Fibroblast of the aortic adventitia (primary cell): Measurements from ENCODE around the gene SPATA13. TPM values are rescaled to one million over a fixed set of nuclear protein-coding genes. Genes with fewer than 3 reads are reported as not detected.

Experiments
- DNase-seq: peaks from one replicate; pipeline ENCODE4 v3.0.0-alpha.2; 2010; ENCODE audit warnings: low read depth
- H3K4me3 ChIP-seq: 2 replicates; pipeline ENCODE4 v1.5.1; 2011; ENCODE audit warnings: low read depth, mild to moderate bottlenecking, control low read depth, low read length, moderate library complexity
- total RNA-seq: library from RNA; depleted of rRNA; stranded (reverse); fragments of >200 nt; gene quantifications from 2 replicates; pipeline ENCODE4 v1.2.3, GENCODE V29; 2012; ENCODE audit warnings: low replicate concordance
- TF ChIP-seq, protein P1 (sequence below): IDR thresholded peaks from 2 replicates; pipeline ENCODE4 v1.5.1; 2011; ENCODE audit warnings: mild to moderate bottlenecking, low read length, control low read depth, inconsistent platforms; ENCODE audit not compliant: insufficient read depth

Gene SPATA13
- total RNA-seq, 1 donor = 12.2 TPM

DNA sequence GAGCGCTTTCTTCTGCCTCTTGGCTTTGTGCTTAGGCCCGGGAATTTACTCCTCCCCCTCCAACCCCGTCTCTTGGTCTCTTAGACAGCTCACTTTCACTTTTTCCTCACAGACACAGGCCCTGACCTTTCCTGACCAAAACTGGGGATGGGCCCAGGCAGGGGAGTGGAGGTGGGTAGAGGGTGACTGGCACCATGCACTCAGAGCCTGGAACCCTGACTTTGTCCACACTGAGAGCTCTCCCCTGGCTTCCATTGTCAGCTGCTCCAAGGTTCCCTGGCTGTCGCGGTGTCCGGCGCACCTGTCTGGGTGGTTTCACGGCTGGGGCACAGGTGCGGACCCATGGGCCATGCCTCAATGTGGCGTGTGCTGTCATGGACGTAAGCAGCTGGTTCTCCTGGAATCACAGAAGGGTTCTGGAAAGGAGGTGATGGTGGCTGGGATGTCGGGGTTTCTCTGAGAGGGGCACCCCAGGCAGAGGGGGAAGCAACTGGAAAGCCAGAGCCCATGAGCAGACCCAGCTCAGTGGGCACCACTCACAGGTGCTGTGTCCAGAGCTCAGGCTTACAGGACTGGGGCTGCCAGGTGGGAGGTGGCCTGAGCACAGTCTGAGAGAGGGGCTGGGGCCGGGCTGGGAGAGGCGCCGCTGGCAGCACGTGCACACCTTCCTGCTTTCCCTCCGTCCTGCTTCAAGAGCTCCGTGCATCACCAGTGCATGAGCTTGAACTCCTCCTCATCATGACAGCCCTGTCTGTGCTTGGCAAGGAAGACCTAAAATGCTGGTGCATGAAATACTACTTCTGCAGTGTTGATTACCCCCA, 120.9 kb downstream of the SPATA13 start:
- TF ChIP-seq, protein P1, sequence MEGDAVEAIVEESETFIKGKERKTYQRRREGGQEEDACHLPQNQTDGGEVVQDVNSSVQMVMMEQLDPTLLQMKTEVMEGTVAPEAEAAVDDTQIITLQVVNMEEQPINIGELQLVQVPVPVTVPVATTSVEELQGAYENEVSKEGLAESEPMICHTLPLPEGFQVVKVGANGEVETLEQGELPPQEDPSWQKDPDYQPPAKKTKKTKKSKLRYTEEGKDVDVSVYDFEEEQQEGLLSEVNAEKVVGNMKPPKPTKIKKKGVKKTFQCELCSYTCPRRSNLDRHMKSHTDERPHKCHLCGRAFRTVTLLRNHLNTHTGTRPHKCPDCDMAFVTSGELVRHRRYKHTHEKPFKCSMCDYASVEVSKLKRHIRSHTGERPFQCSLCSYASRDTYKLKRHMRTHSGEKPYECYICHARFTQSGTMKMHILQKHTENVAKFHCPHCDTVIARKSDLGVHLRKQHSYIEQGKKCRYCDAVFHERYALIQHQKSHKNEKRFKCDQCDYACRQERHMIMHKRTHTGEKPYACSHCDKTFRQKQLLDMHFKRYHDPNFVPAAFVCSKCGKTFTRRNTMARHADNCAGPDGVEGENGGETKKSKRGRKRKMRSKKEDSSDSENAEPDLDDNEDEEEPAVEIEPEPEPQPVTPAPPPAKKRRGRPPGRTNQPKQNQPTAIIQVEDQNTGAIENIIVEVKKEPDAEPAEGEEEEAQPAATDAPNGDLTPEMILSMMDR = no peak
- no peak for DNase-seq
- no peak overlapping the region for H3K4me3 ChIP-seq

DNA sequence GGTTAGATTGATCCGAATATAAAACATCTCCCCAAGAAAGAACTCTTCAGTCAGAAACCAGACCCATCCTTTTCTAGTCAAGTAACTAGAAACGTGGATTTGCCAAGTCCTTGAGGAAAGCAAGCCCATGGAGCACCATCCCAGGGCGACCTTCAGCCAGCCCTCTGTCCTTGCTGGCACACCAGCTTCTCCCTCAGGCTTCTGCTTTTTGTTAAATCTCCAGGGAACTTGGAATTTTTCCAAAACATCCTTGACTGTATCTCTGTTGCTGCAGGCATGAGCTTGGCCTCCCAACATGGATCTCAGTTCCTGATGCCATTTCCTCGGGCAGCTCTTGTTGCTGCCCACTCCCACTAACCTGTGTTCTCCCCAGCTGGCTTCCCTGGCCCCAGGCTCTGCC, 121.7 kb downstream of the SPATA13 start:
- DNase-seq = no peak
- H3K4me3 ChIP-seq = no peak overlapping the region
- TF ChIP-seq, protein P1 = no peak

DNA sequence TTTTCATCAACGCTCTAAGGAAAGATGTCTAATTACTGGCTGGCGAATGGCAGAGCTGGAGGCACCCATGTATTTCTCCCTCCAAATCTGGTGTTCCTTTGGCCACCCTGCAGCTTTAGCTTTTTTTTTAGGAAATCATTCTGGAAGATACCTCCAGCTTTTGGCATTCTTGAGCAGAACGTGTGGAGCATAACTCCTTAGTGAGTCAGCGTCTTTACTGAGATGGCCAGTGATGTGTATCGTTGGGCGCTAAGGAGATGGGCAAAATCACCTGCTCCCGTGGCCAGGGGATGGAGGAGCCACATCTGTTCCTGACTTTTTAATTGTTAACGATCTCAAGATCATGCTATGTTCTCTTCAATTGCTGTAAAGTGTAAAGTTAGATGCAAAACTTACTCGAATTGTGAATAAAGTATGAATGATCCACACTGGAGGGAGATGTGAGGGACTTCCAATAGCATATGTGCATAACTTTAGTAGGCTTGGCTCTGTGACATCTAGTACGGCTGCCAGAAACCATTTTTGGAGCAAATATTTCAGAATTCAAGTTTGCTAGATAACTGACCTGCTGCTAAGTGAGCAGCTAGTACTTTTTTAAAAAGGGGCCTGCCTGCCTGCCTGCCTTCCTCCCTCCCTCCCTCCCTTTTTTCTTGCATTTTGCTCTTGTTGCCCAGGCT, 124.5 kb downstream of the SPATA13 start:
- peak; percentile 19 for DNase-seq
- no peak overlapping the region for H3K4me3 ChIP-seq
- TF ChIP-seq, protein P1 = no peak

DNA sequence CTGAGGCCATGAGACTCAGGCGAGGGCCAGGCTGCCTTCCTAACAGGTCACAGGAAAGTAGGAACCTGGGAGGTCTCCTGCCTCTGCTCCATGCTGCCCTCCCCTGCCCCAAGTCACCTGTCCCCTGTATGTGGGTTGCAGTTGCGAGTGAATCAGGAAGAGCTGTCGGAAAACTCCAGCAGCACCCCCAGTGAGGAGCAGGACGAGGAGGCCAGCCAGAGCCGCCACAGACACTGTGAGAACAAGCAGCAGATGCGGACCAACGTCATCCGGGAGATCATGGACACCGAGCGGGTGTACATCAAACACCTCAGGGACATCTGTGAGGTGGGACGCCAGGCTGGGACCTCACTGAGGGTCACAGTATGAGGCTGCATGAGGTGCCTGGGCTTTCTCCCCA, 126.1 kb downstream of the SPATA13 start:
- TF ChIP-seq, protein P1 = no peak
- H3K4me3 ChIP-seq = no peak overlapping the region
- DNase-seq = no peak

DNA sequence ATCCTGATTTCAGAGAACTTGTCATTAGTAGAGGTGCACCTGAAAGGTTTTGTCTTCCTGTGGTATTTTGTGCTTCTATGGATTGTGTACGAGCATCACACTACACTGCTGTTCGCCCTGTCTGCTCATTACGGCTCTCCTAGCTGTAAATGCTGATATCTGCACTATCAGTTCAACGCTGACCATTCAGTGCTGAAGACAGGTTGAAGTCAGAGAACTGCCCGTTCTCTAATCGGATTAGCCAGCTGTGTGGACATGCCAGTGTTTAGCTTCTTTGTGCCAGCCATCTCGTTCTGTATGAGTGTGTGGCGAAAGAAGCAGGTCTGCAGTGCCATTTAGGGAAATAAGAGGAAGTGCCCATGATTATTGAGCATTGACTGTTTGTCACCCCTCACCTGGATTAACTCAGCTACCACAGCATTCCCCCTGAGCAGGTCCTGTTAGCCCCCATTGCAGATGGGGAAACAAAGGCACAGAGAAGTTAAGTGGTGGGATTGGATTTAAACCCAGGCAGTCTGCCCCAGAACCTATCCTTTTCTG, 127.3 kb downstream of the SPATA13 start:
- TF ChIP-seq, protein P1 = no peak
- DNase-seq = no peak
- no peak overlapping the region for H3K4me3 ChIP-seq

DNA sequence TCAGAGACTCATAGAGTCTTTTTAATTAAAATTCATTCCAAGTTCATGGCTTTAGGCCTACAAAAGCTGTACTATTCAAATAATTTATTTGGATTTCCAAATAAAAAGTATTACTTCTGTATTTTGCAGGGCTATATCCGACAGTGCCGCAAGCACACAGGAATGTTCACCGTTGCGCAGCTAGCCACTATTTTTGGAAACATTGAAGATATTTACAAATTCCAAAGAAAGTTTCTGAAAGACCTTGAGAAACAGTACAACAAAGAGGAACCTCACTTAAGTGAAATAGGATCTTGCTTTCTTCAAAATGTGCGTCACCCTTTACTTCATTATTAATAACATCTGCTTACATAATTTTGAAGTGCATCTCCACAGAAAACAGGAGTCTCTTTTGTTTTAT, 128.3 kb downstream of the SPATA13 start:
- TF ChIP-seq, protein P1 = no peak
- DNase-seq = no peak
- no peak overlapping the region for H3K4me3 ChIP-seq
